Uterine smooth muscle cell (primary cell): Measurements from ENCODE around the gene EAF1. TPM values are rescaled to one million over a fixed set of nuclear protein-coding genes. Genes with fewer than 3 reads are reported as not detected.

Experiments
- total RNA-seq: library from RNA; depleted of rRNA; stranded (reverse); fragments of >200 nt; gene quantifications from 2 replicates; pipeline ENCODE4 v1.2.3, GENCODE V29; 2014

The EAF1 gene
- total RNA-seq = 22.0 and 24.0 TPM in 2 replicates

GRCh38 chr3:15427182-15427880, at the start of gene EAF1, which contains the start of gene METTL6:
Gene EAF1, plus strand, starts transcription at chr3:15427598. Its CDS starts 182 bp downstream, at chr3:15427780.
Gene METTL6, minus strand, starts transcription at chr3:15427544. Its CDS starts 1,033 bp downstream, at chr3:15426511.

Other genes starting within 250 kb of the EAF1 start
- 31.0 and 43.5 TPM in 2 replicates for gene CAPN7, start 221.4 kb upstream of the EAF1 start, total RNA-seq
- 16.8 and 30.4 TPM in 2 replicates for gene SH3BP5, start 95.0 kb upstream of the EAF1 start, total RNA-seq
- gene METTL6, start 54 bp upstream of the EAF1 start, total RNA-seq = 30.1 and 36.4 TPM in 2 replicates
- 0.66 and 0.75 TPM in 2 replicates for gene COLQ, start 94.1 kb downstream of the EAF1 start, total RNA-seq
- gene HACL1, start 174.0 kb downstream of the EAF1 start, total RNA-seq = 16.9 and 21.7 TPM in 2 replicates
- gene BTD, start 174.1 kb downstream of the EAF1 start, total RNA-seq = 13.1 and 22.5 TPM in 2 replicates